Measurements from ENCODE around the gene TSPEAR. TPM values are rescaled to one million over a fixed set of nuclear protein-coding genes. Genes with fewer than 3 reads are reported as not detected.

The TSPEAR gene
- total and polyA plus RNA-seq, 9 of the 15 experiments (the other 6 are each of a cell fraction or from before 2014, with no cell fraction given): not detected

DNA sequence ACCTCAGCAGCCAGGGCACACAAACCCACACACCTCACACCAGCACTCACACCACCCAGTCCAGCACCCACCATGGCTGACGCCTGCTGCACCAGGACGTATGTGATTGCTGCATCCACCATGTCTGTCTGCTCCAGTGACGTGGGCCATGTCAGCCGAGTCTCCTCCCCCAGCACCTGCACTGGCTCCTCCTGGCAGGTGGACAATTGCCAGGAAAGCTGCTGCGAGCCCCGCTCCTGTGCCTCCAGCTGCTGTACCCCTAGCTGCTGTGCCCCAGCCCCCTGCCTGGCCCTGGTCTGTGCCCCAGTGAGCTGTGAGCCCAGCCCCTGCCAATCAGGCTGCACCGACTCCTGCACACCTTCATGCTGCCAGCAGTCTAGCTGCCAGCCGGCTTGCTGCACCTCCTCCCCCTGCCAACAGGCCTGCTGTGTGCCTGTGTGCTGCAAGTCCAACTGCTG is 99.3 kb downstream of the TSPEAR start, which contains the start of gene KRTAP10-8:
KRTAP10-8 (plus strand) TSS at position 51 of the 458 bp plus-strand sequence; CDS start at position 73, 22 bp downstream.
- Histone ChIP-seq H3K9me3 (replicated peaks; ENCODE audit: control insufficient read depth, insufficient read depth, low read depth, low read length) (no peaks in the 10 kb centered on the region; the same call in none of the 2 replicates), H3K9ac (ENCODE audit: insufficient read depth in 1 of 2, low read depth in 2 of 2, low read length in 2 of 2) (no peak within 1 kb of the TSS), H3K79me2 (ENCODE audit: control insufficient read depth, insufficient read depth, low read length) (no peaks in the 10 kb centered on the region), H3K4me3 (no peak within 1 kb of the TSS), H3K4me1 (replicated peaks in 1 of 2; ENCODE audit: control insufficient read depth in 2 of 2, insufficient read depth in 2 of 2, low read length in 2 of 2) (peaks cover 0 to 10% of the 10 kb centered on the region in 2 experiments; a peak in 2 of 5 replicates), H3K4me2 (ENCODE audit: insufficient read depth, low read length) (no peak within 1 kb of the TSS), H3K27me3 (ENCODE audit: control insufficient read depth in 2 of 2, insufficient read depth in 2 of 2, low read length in 2 of 2) (peaks cover 14 to 42% of the 10 kb centered on the region in 2 experiments; a peak in 4 of 5 replicates), H3K9me1 (ENCODE audit: control insufficient read depth, insufficient read depth, low read length) (peaks cover 3% of the 10 kb centered on the region), H4K20me1 (replicated peaks; ENCODE audit: control insufficient read depth, insufficient read depth, low read length) (no peaks in the 10 kb centered on the region), H3K36me3 (ENCODE audit: control insufficient read depth, insufficient read depth, low read length) (no peaks in the 10 kb centered on the region), H3K27ac (ENCODE audit: extremely low read depth, low read depth, low read length) (no peak within 1 kb of the TSS), H2AFZ (ENCODE audit: low read depth, low read length) (no peak within 1 kb of the TSS)
- CTCF ChIA-PET (ENCODE audit: low intra/inter-chr PET ratio): no interaction called here
- intact Hi-C loops (cut with micrococcal nuclease) (no loop called here), in situ Hi-C loops (cut with MboI) (no loop called here)
- no peak for TF ChIP-seq RFX7 (CRISPR knock-in tag; IDR thresholded peaks at IDR 0.05)
- TF ChIP-seq ZNF311 (CRISPR knock-in tag; IDR thresholded peaks at IDR 0.05): no peak
- no peak for TF ChIP-seq PCBP1 (IDR thresholded peaks at IDR 0.05; ENCODE audit: low read depth, low read length, poor library complexity, severe bottlenecking)
- no peak for TF ChIP-seq JUN (IDR thresholded peaks at IDR 0.05; ENCODE audit: borderline replicate concordance, low read depth, low read length)
- no peak for TF ChIP-seq JUN (CRISPR knock-in tag; IDR thresholded peaks at IDR 0.05; ENCODE audit: borderline replicate concordance)
- TF ChIP-seq, protein P1, sequence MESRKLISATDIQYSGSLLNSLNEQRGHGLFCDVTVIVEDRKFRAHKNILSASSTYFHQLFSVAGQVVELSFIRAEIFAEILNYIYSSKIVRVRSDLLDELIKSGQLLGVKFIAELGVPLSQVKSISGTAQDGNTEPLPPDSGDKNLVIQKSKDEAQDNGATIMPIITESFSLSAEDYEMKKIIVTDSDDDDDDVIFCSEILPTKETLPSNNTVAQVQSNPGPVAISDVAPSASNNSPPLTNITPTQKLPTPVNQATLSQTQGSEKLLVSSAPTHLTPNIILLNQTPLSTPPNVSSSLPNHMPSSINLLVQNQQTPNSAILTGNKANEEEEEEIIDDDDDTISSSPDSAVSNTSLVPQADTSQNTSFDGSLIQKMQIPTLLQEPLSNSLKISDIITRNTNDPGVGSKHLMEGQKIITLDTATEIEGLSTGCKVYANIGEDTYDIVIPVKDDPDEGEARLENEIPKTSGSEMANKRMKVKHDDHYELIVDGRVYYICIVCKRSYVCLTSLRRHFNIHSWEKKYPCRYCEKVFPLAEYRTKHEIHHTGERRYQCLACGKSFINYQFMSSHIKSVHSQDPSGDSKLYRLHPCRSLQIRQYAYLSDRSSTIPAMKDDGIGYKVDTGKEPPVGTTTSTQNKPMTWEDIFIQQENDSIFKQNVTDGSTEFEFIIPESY (CRISPR knock-in tag; IDR thresholded peaks at IDR 0.05): no peak
- no peak for TF ChIP-seq ZNF165 (CRISPR knock-in tag; IDR thresholded peaks at IDR 0.05; ENCODE audit: borderline replicate concordance)
- no peak for TF ChIP-seq SRSF7 (optimal IDR thresholded peaks at IDR 0.05; ENCODE audit: low read depth, low read length)
- 1% methylated on average over 8 of the region's 8 CpGs for WGBS (ENCODE audit: insufficient coverage, low coverage, missing lambda C conversion rate)
- POLR2A ChIA-PET: no interaction called here
- no TSS peak for BruUV-seq (replicated peaks)
- ATAC-seq: no peak
- no peak for FAIRE-seq
- DNase-seq (ENCODE audit: extremely low read depth in 1 of 4, low spot score in 3 of 4): no peak
